Endothelial cell of umbilical vein (primary cell): ENCODE measurements around the gene ZNF48. TPM values are rescaled to one million over a fixed set of nuclear protein-coding genes. Genes with fewer than 3 reads are reported as not detected.

Experiments used
- BruUV-seq: library from RNA; stranded (reverse); fragments of 400-500 nt; replicated peaks from 2 replicates; lab custom pipeline; 2021; lab: Mats Ljungman, UMichigan
- CTCF ChIA-PET: fragments of 300-600, 350-600 bp; sonication (Branson Sonifier 250); formaldehyde crosslinking; loops from one replicate; lab custom pipeline; 2021; ENCODE audit warnings: antibody characterized with exemption, inconsistent platforms; lab: Charles Lee
- POLR2A ChIA-PET: fragments of 300-600, 350-600 bp; sonication (Branson Sonifier 250); formaldehyde crosslinking; loops from one replicate; lab custom pipeline; 2021; ENCODE audit warnings: antibody characterized with exemption, inconsistent platforms; lab: Charles Lee
- DNase-seq: peaks from one replicate; pipeline ENCODE4 v3.0.0-alpha.2; 2011; ENCODE audit warnings: low read depth, low spot score
- FAIRE-seq: peaks from 2 replicates; lab custom pipeline; 2011; peaks lifted over from hg19 to GRCh38; lab: Jason Lieb, UNC
- H2AFZ ChIP-seq: 2 replicates; pipeline ENCODE4 v1.6.0; 2012; ENCODE audit warnings: low read depth, low read length, control low read depth, inconsistent platforms
- H3K27ac ChIP-seq: 2 replicates; pipeline ENCODE4 v1.5.1; 2011; ENCODE audit warnings: low read depth, mild to moderate bottlenecking, control low read depth, low read length, moderate library complexity; ENCODE audit not compliant: insufficient read depth
- H3K27me3 ChIP-seq, 2 experiments: 2 replicates each; pipeline versions ENCODE4 v1.6.0 to v1.6.1; 2011; ENCODE audit warnings: low read length in 2 of 2, mixed read lengths in 1 of 2; ENCODE audit not compliant: control insufficient read depth in 2 of 2, insufficient read depth in 2 of 2
- H3K36me3 ChIP-seq, 2 experiments: 2 replicates in 1 of 2; 3 replicates in 1 of 2; pipeline ENCODE4 v1.5.1; 2011; ENCODE audit warnings: low read length in 2 of 2, mild to moderate bottlenecking in 1 of 2, moderate library complexity in 1 of 2; ENCODE audit not compliant: control insufficient read depth in 2 of 2, insufficient read depth in 2 of 2; ENCODE audit errors: extremely low read depth in 1 of 2
- H3K4me1 ChIP-seq: 3 replicates; pipeline ENCODE4 v1.5.1; 2011; ENCODE audit warnings: mild to moderate bottlenecking, low read length; ENCODE audit not compliant: control insufficient read depth, insufficient read depth; ENCODE audit errors: extremely low read depth
- H3K4me2 ChIP-seq: 2 replicates; pipeline ENCODE4 v1.6.1; 2011; ENCODE audit warnings: low read length, control low read depth, mixed read lengths; ENCODE audit not compliant: insufficient read depth
- H3K4me3 ChIP-seq, 3 experiments: fragments of 200-600 bp in 1 of 3; sonication (generic), shearing (Covaris generic) in 1 of 3; replicated peaks in 1 of 3; 2 replicates each; pipeline ENCODE4 v1.5.1; 2011 to 2016; ENCODE audit warnings: control low read depth in 3 of 3, low read length in 3 of 3, mild to moderate bottlenecking in 2 of 3, inconsistent platforms in 1 of 3, low read depth in 1 of 3, moderate library complexity in 1 of 3; ENCODE audit not compliant: insufficient read depth in 1 of 3
- H3K79me2 ChIP-seq: 2 replicates; pipeline ENCODE4 v1.6.0; 2012; ENCODE audit warnings: low read length, inconsistent platforms; ENCODE audit not compliant: control insufficient read depth, insufficient read depth
- H3K9ac ChIP-seq: replicated peaks from 2 replicates; pipeline ENCODE3; 2011; ENCODE audit warnings: low read length, control low read depth; ENCODE audit not compliant: insufficient read depth; ENCODE audit errors: extremely low read depth
- H3K9me1 ChIP-seq: replicated peaks from 3 replicates; pipeline ENCODE4 v1.6.0; 2011; ENCODE audit warnings: mild to moderate bottlenecking, low read length; ENCODE audit not compliant: control insufficient read depth, insufficient read depth; ENCODE audit errors: extremely low read depth
- H3K9me3 ChIP-seq: replicated peaks from 2 replicates; pipeline ENCODE4 v1.5.1; 2012; ENCODE audit warnings: low read length, inconsistent platforms; ENCODE audit not compliant: control insufficient read depth, insufficient read depth
- H4K20me1 ChIP-seq: replicated peaks from 2 replicates; pipeline ENCODE3; 2011; ENCODE audit warnings: mild to moderate bottlenecking, low read length; ENCODE audit not compliant: control insufficient read depth, insufficient read depth; ENCODE audit errors: extremely low read depth
- EZH2 ChIP-seq: IDR thresholded peaks from 2 replicates; pipeline ENCODE4 v1.6.1; 2012; ENCODE audit warnings: borderline replicate concordance, low read depth, mild to moderate bottlenecking, moderate library complexity, low read length, inconsistent platforms; ENCODE audit not compliant: severe bottlenecking
- FOS ChIP-seq: IDR thresholded peaks from 2 replicates; pipeline ENCODE4 v1.6.1; 2011; ENCODE audit warnings: mild to moderate bottlenecking, low read length, moderate library complexity, borderline replicate concordance; ENCODE audit not compliant: insufficient read depth
- GATA2 ChIP-seq: IDR thresholded peaks from 2 replicates; pipeline ENCODE4 v1.7.0; 2011; ENCODE audit warnings: low read depth, mild to moderate bottlenecking, moderate library complexity, mixed read lengths, low read length; ENCODE audit not compliant: insufficient read length, insufficient read depth
- JUN ChIP-seq: IDR thresholded peaks from 2 replicates; pipeline ENCODE4 v1.6.1; 2011; ENCODE audit warnings: borderline replicate concordance, low read depth; ENCODE audit not compliant: insufficient read length, insufficient read depth
- MYC ChIP-seq: IDR thresholded peaks from one replicate; pipeline ENCODE4 v1.6.1; 2011; ENCODE audit warnings: mild to moderate bottlenecking, low read depth, low read length
- POLR2A ChIP-seq: IDR thresholded peaks from 2 replicates; pipeline ENCODE4 v1.6.1; 2012; ENCODE audit warnings: low read depth, mild to moderate bottlenecking, control low read depth, low read length
- POLR2AphosphoS5 ChIP-seq: IDR thresholded peaks from 2 replicates; pipeline ENCODE4 v1.6.1; 2012; ENCODE audit warnings: low read depth, mild to moderate bottlenecking, control low read depth, low read length, moderate library complexity; ENCODE audit not compliant: insufficient read depth
- dilution Hi-C: fragments of 300-500 bp; cut with MboI; formaldehyde crosslinking; loops from one replicate; pipeline ENCODE4 v1.15.0; 2019; ENCODE audit warnings: low sequenced_read_pairs; ENCODE audit not compliant: extremely low pct_ligation_motif_present
- intact Hi-C: fragments of 100-400 bp; cut with micrococcal nuclease; formaldehyde crosslinking; loops from one replicate; pipeline ENCODE4 v1.10.0; 2022
- polyA plus RNA-seq, 4 experiments: library from polyadenylated mRNA; depleted of rRNA in 3 of 4; stranded (reverse) in 3 of 4; unstranded in 1 of 4; fragments of >200 nt; gene quantifications; 2 replicates each; pipeline versions ENCODE4 v1.2.1 to v1.2.3, GENCODE V29; 2011 to 2012; ENCODE audit warnings: missing spikeins in 1 of 4
- total RNA-seq: library from RNA; stranded (reverse); gene quantifications from 2 replicates; pipeline ENCODE4 v1.2.3, GENCODE V29; 2021
- TF ChIP-seq, protein P1 (sequence below), 2 donors: IDR thresholded peaks; 1 replicate in 1 of 2; 2 replicates in 1 of 2; pipeline ENCODE4 v1.5.1; 2011; ENCODE audit warnings: low read length in 2 of 2, mild to moderate bottlenecking in 2 of 2, moderate library complexity in 2 of 2, control low read depth in 1 of 2, inconsistent platforms in 1 of 2, low read depth in 1 of 2; ENCODE audit not compliant: insufficient read depth in 1 of 2; ENCODE audit errors: extremely low read depth in 1 of 2
- TF ChIP-seq, protein P2 (sequence below): IDR thresholded peaks from 2 replicates; pipeline ENCODE4 v1.6.1; 2011; ENCODE audit not compliant: insufficient read depth, insufficient read length

ZNF48 gene
- total and polyA plus RNA-seq, 2 donors (not counting 3 experiments of a cell fraction or from before 2014, with no cell fraction given) = 15.3 to 16.1 TPM

DNA sequence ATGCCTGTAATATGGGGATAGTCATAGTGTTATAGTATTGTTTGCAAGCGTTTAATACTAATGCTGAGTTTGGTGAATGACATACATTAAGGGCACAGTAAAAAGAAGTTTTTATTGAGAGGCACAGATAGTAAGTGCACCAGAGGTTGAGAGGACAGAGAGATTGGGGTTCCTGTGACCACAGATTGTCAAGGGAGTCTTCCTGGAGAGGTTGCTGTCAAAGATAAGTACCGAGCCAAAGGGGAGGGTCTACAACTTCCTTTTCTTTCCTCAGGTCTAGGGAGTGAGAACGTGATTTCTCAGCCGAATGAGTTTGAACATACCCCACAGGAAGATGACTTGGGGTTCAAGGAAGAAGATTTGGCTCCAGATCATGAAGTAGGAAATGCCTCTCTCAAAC lies 1.8 kb downstream of the ZNF48 start:
- Histone ChIP-seq H3K9ac (no peak overlapping the region), H3K27ac (no peak overlapping the region), H3K9me3 (no peaks in the 10 kb centered on the region), H4K20me1 (no peaks in the 10 kb centered on the region), H3K9me1 (no peaks in the 10 kb centered on the region), H2AFZ (no peak overlapping the region), H3K79me2 (peaks cover 9% of the 10 kb centered on the region), H3K4me2 (no peak overlapping the region), H3K4me1 (peaks cover 21% of the 10 kb centered on the region), H3K27me3 (no peaks in the 10 kb centered on the region), H3K4me3 (no peak overlapping the region), H3K36me3 (peaks cover 0 to 19% of the 10 kb centered on the region in 2 experiments)
- BruUV-seq = no TSS peak
- CTCF ChIA-PET = interaction anchor here (0.6 kb wide), 1 partner anchor 237 kb away, joined by 3 read pairs; no protein-coding TSS in a partner anchor
- no peak for FAIRE-seq
- DNase-seq = no peak
- dilution Hi-C loops (no loop called here), intact Hi-C loops (no loop called here)
- TF ChIP-seq GATA2 = no peak
- POLR2A ChIA-PET = interaction anchor here (0.6 kb wide), 1 partner anchor 275 kb away, joined by 3 read pairs; no protein-coding TSS in a partner anchor

DNA sequence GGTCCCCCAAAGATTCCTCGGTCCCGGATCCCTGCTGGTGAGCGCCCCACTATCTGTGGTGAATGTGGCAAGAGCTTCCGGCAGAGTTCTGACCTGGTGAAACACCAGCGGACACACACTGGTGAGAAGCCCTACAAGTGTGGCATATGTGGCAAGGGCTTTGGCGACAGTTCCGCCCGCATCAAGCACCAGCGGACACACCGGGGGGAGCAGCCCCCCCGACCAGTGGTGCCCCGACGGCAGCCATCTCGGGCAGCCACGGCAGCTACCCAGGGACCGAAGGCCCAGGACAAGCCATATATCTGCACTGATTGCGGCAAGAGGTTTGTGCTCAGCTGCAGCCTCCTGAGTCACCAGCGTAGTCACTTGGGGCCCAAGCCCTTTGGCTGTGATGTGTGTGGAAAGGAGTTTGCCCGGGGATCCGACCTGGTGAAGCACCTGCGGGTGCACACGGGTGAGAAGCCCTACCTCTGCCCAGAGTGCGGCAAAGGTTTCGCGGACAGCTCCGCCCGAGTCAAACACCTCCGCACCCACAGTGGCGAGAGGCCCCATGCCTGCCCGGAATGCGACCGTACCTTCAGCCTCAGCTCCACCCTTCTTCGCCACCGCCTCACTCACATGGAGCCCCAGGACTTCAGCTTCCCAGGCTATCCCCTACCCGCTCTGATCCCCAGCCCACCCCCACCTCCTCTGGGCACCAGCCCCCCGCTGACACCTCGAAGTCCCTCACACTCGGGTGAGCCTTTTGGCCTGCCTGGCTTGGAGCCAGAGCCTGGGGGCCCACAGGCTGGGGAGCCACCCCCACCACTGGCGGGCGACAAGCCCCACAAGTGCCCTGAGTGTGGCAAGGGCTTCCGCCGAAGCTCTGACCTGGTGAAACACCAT lies 2.8 kb downstream of the ZNF48 start:
- no peaks in the 10 kb centered on the region for H3K9me3 ChIP-seq
- dilution Hi-C loops = no loop called here

More for the DNA sequence above, 2.8 kb downstream of the ZNF48 start:
- DNase-seq (no peak), FAIRE-seq (no peak)
- peaks cover 9% of the 10 kb centered on the region for H3K79me2 ChIP-seq
- H4K20me1 ChIP-seq = no peaks in the 10 kb centered on the region
- no peaks in the 10 kb centered on the region for H3K9me1 ChIP-seq
- H3K4me3 ChIP-seq = no peak overlapping the region
- H3K4me2 ChIP-seq = no peak overlapping the region
- H3K27me3 ChIP-seq = no peaks in the 10 kb centered on the region
- intact Hi-C loops = no loop called here
- POLR2A ChIA-PET = interaction anchor here (0.6 kb wide), 1 partner anchor 41 kb away, joined by 3 read pairs; no protein-coding TSS in a partner anchor
- BruUV-seq = no TSS peak
- H3K4me1 ChIP-seq = peaks cover 21% of the 10 kb centered on the region
- H3K27ac ChIP-seq = no peak overlapping the region
- no peak overlapping the region for H2AFZ ChIP-seq
- H3K36me3 ChIP-seq = peaks cover 0 to 19% of the 10 kb centered on the region in 2 experiments
- H3K9ac ChIP-seq = no peak overlapping the region
- TF ChIP-seq POLR2A = no peak
- TF ChIP-seq JUN = no peak
- no peak for TF ChIP-seq EZH2
- TF ChIP-seq FOS = no peak
- TF ChIP-seq, protein P1, sequence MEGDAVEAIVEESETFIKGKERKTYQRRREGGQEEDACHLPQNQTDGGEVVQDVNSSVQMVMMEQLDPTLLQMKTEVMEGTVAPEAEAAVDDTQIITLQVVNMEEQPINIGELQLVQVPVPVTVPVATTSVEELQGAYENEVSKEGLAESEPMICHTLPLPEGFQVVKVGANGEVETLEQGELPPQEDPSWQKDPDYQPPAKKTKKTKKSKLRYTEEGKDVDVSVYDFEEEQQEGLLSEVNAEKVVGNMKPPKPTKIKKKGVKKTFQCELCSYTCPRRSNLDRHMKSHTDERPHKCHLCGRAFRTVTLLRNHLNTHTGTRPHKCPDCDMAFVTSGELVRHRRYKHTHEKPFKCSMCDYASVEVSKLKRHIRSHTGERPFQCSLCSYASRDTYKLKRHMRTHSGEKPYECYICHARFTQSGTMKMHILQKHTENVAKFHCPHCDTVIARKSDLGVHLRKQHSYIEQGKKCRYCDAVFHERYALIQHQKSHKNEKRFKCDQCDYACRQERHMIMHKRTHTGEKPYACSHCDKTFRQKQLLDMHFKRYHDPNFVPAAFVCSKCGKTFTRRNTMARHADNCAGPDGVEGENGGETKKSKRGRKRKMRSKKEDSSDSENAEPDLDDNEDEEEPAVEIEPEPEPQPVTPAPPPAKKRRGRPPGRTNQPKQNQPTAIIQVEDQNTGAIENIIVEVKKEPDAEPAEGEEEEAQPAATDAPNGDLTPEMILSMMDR (IDR thresholded peaks at IDR 0.05; ENCODE audit: extremely low read depth in 1 of 2, insufficient read depth in 1 of 2, low read depth in 1 of 2, low read length in 2 of 2) = no peak
- TF ChIP-seq MYC = no peak
- no peak for TF ChIP-seq GATA2
- TF ChIP-seq POLR2AphosphoS5 = no peak
- TF ChIP-seq, protein P2, sequence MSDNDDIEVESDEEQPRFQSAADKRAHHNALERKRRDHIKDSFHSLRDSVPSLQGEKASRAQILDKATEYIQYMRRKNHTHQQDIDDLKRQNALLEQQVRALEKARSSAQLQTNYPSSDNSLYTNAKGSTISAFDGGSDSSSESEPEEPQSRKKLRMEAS = no peak
- CTCF ChIA-PET = no interaction called here
